ENCODE results near the gene RIPPLY3. TPM values are rescaled to one million over a fixed set of nuclear protein-coding genes. Genes with fewer than 3 reads are reported as not detected.
"Not testable (repeated sequence)": the region's sequence is repeated elsewhere in the genome, so short reads cannot be mapped to it uniquely, and the experiment has no call there.

RIPPLY3 gene
- total RNA-seq, 1 experiment from 2014 or later: not detected

DNA sequence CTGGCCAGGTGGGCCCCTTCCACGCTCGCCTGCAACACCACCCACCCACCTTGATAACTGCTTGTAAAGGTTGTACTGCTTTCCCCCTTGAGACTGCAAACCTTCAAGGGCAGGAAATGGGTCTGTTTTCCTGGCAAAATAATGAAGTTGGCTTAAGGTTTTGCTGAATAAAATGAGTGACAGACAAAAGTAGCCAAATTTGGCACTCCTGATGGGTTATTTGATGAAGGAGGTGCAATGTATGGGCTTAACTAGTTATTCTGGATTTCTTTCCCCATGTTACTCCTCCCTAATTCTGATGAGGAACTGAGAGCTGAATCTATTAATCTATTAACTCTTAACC, 25.5 kb upstream of the RIPPLY3 start:
- DNase-seq (ENCODE audit: low read depth): no peak

DNA sequence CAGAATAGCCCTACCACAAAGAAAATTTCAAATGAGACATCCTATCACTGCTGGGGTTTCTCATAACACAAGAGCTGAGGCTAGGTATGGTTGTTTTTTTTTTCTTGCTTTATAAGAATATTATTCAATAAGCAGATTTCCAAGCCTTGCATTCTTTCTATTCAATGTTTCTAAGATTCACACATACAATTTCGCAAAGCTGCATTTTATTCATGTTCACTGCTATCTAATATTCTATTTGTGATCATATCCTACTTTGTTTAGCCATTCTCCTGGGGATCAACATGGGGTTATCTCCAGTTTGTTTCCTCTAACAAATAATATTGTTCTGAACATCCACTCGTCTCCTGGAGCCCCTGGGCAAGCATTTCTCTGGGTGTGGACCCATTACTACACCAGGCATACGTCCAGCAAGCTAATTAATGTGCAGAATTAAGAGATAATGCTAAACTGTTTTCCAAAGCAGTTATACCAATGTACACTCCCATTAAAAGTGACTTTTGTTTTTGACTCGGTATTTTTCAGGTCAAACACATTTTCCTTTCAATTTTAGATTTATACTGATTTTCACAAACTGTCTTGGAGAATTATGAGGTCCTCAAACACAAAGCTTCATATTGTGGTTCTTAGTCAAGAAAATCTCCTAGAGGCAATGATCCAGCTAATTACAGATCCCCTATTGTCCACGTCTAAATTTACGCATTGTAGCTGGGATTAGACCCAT, 24.4 kb upstream of the RIPPLY3 start:
- no peak for DNase-seq (ENCODE audit: low read depth)

DNA sequence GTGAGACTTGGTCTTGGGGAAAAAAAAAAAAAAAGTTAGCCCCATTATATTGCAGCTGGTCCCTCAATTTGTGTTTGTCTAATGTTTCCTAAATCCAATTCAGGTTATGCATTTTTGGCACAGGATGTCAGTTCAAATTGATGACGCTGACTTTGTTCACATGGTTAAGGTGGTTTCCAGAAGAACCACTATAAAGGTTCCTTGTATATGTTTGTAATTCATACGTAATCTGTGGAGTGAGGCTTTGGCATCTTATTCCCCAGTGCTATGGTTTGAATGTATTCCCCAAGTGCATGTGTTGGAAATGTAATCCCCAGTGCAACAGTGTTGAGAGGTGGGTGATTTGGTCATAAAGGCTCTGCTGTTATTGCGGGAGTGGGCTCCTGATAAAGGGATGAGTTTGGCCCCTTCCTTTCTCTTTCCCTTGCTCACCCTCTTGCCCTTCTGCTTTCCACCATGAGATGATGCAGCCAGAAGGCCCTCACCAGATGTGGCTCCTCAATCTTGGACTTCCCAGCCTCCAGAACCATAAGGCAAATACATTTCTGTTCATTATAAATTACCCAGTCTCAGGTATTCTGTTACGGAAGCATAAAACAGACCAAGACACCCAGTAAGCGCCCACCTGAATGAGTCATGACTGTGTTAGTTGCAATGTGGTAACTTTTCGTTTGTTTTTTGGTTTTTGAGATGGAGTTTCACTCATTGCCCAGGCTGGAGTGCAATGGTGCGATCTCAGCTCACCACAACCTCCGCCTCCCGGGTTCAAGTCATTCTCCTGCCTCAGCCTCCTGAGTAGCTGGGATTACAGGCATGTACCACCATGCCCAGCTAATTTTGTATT, 20.5 kb upstream of the RIPPLY3 start:
- DNase-seq (ENCODE audit: low read depth): no peak

DNA sequence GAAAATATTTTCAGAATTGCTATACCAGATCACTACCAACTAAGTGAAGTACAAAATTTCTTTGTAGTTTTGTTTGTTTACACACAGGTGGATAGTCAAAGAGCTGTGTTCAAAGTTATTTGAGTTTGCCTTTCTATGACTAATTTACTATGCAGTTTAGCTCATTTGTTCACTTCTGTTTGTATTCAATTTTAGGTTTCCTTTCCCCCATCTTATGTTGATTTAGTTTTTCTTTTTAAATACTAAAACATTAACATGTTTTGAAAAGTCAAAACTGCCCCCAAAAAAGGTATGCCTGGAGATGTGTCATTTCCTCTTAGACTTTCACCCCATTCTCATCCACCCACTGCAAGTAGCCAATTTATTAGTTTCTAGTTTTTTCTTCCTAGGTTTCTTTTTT, 18.7 kb upstream of the RIPPLY3 start:
- DNase-seq (ENCODE audit: low read depth): no peak

DNA sequence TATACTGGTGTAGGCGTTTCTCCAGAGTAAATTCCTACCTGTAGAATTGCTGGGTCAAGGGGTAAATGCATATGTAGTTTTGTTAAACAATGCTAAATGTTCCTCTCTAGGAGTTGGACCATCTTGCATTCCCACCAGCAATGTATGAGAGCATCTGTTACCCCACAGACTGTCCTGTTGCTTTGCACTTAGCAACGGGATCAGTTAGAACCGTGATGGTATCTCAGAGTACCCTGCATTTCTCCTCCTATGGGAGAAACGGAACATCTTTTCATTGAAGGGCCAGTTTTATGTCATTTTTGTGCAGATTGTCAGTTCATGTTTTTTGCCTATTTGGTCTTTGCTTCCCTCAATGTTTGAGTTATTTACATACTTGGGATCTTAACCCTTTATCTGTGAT, 18.0 kb upstream of the RIPPLY3 start:
- no peak for DNase-seq (ENCODE audit: low read depth)

DNA sequence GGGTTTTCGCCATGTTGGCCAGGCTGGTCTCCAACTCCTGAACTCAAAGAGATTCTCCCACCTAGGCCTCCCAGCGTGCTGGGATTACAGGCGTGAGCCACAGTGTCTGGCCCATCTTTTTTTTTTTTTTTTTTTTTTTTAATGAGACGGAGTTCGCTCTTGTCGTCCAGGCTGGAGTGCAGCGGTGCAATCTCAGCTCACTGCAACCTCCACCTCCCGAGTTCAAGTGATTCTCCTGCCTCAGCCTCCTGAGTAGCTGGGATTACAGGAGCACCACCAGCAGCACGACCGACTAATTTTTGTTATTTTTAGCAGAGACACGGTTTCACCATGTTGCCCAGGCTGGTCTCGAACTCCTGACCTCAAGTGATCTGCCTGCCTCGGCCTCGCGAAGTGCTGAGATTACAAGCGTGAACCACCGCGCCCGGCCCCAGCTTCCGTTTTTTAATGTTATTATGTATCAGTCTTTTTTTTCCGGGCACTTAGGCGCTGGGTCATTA, 17.3 kb upstream of the RIPPLY3 start:
- DNase-seq (ENCODE audit: low read depth): not testable (repeated sequence)

DNA sequence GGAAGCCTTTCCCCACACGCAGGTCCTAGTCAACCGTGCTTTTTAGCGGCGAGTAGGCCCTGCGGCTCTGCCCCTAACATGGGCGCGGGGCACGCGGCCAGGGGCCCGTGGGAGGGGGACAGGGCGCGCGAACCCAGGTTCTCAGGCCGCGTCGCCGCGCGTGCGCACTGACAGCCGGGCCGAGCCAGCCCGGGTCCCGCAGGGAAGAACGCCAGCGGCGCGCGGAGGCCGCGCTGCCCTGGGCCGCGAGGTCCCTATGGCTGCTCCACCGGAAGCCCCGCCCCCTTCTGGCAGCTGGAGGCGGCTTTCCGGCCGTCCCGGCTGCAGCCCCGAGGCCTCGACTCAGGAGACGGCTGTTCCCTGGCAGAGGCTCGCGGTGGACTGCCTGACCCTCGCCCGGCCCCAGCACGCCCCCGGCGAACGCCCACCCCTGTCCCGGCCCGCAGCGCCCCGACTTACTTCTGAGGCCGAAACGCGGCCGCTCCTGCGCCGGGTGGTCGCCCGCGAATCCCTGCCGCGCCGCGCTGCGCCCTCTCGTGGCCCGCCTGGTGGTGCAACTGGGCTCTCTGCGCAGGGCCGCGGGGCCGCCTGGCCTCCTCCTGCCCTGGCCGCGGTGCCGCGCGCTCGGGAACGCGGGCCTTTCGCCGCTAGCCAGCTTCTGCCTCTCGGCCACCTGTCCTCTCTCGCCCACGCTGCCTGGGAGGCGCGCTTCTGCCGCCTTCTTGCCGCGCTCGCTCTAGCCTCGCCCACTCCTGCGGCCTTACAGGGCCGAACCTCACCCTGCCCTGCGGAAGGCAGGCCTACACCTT, 16.6 kb upstream of the RIPPLY3 start:
- peak; percentile 85 for DNase-seq (ENCODE audit: low read depth)

DNA sequence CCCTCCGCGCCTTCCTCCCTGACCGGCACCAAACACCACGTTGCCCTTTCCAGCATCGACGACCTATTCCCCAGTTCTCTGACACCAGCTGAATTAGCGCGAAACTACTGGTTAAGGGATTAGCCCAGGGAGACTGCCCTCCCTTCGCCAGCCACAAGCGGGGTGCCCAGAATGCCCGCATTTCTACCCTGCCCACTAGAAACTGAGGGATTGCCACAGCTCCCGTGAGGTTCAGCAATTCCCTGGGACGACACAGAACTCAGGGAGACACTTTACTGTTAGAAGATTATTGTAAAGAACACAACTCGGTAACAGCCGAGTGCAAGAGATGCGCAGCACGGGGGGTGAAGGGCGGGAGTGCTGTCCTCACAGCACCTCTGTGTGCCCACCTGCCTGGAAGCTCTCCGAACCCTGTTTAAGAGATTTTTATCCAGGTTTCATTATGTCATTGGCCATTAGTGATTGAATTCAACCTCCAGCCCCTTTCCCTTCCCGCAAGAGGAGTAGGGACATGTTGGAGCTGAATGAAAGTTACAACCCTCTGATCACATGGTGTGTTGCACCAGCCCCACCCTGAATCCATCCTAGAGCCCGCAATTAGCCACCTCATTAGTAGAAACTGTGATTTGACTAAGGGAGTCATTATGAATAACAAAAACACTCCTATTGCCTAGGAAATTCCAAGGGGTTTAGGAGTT, 15.8 kb upstream of the RIPPLY3 start:
- DNase-seq (ENCODE audit: low read depth): no peak

DNA sequence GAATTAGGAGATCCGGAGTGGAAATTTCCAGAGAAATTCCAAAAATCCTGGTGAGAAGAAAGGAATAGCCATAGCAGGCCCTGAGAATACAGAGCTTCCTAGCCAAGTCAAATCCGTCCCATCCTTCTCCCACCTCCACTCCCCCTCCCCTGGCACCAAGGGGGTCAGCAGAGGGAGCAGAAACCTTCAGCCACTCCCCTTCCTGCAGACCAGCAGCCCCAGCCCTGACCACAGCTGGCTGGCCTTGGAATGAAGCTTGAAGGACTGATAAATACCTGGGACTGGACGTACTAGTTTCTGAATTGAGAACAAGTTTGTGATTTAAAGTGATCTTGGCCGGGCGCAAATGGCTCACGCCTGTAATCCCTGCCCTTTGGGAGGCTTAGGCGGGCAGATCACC, 13.8 kb upstream of the RIPPLY3 start:
- DNase-seq (ENCODE audit: low read depth): no peak

DNA sequence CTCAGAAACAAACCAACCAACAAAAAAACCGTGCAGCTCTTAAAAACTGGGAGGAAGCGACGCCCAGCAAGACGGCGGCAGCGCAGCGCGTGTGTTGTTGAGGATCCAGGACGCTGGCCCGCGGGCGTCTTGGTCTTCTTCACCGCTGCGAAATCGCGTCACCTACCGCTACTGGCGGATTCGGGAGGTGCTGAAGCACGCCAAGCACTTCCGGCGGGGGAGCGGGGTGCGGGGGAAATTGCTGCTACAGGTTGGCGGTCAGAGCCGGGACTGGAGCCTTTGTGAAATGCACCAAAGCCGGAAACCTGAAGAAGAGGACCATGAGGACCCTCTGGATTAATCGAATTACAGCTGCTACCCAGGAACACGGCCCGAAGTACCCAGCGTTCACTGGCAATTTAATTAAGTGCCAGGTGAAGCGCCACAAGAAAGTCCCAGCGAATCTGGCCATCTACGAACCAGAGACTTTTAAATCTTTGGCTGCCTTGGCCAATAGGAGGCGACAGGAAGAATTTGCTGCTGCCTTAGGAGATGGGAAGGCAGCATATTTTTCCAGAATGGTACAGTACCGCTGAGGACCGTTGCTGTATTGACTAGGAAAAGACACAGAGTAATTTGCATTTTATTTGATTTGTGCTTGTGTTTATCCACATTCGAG, 11.9 kb upstream of the RIPPLY3 start:
- DNase-seq (ENCODE audit: low read depth): no peak

DNA sequence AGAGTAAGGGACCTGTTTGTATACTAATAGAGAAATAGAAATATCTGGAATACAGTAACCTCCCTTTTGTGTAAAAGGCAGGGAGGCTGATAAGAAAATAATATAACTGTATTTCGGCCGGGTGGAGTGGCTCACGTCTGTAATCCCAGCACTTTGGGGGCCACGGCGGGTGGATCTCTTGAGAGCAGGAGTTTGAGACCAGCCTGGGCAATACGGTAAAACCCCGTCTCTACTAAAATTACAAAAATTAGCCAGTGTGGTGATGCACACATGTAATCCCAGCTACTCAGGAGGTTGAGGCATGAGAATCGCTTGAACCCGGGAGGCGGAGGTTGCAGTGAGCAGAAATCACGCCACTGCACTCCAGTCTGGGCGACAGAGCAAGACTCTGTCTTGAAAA, 11.2 kb upstream of the RIPPLY3 start:
- not testable (repeated sequence) for DNase-seq (ENCODE audit: low read depth)

DNA sequence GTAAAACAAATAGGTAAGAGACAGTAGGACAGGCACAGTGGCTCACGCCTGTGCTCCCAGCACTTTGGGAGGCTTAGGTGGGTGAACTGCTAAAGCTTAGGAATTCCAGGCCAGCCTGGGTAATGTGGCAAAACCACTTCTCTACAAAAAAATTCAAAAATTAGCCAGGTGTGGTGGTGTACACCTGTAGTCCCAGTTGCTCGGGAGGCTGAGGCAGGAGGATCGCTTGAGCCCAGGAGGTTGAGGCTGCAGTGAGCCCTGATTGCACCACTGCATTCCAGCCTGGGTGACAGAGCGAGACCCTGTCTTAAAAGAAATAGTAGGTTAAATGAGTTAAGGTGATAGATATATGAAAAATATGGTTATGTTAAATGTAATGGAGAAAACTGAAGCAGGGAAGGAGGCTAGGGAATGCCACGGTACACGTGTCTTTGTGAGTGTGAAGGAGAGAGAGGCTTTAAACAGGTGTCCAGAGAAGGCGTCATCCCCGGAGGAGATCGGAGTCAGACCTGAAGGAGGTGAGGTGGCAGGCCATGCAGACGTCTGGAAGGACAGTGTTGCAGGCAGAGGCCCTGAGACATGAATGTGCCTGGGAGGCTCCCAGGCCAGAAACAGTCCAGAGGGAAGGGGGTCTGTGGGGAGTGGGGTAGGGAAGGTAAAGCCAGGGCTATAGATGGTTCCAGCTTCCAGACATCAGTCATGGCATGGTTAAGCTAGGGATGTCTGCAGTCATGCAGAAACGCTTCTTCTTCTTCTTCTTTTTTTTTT, 7.2 kb upstream of the RIPPLY3 start:
- DNase-seq (ENCODE audit: low read depth): no peak

DNA sequence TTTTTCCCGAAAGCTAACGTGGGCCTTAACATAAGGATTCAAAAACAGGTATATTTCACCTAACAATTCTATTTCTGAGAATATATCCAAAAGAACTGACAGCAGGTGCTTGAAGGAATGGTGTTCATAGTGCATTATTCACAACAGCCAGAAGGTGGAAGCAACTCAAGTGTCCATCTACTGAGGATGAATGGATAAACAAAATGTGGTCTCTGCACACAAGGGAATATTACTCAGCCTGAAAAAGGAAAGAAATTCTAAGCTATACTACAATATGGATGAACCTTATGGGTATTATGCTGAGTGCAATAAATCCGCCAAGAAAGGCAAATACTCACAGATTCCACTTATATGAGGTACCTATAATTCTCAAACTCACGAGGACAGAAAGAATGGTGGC, 6.1 kb upstream of the RIPPLY3 start:
- DNase-seq (ENCODE audit: low read depth): no peak

DNA sequence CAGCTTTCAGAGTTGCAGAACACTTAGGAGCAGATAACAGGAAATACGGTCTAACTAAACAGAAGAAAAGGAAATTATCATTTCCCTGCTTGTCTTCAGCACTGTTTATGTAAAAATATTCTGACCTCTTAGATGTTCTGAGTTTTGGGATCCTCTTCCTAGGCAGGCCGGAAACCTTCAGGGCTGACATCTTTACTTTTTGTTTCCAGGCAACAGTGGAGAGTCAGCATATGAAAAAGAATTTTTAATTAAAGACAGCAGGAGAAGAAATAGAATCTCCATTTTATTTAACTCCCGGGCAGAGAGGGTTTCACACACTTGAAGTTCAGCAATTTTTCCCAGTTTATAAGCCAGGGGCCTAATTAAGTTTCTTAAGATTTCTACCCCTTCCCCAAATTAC, 5.1 kb upstream of the RIPPLY3 start:
- DNase-seq (ENCODE audit: low read depth): peak; percentile 6

DNA sequence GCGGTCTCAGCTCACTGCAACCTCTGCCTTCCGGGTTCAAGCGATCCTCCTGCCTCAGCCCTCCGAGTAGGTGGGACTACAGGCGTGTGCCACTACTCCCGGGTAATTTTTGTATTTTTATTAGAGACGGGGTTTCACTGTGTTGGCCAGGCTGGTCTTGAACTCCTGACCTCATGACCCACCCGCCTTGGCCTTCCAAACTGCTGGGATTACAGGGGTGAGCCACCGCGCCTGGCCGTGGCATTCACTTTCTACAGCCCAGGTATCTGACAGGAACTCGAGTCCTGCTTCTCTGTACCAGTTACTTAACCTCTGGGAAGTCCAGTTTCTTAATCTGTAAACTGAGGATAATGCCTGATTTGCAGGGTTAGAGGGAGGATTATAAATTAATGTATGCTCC, 3.7 kb upstream of the RIPPLY3 start:
- not testable (repeated sequence) for DNase-seq (ENCODE audit: low read depth)

DNA sequence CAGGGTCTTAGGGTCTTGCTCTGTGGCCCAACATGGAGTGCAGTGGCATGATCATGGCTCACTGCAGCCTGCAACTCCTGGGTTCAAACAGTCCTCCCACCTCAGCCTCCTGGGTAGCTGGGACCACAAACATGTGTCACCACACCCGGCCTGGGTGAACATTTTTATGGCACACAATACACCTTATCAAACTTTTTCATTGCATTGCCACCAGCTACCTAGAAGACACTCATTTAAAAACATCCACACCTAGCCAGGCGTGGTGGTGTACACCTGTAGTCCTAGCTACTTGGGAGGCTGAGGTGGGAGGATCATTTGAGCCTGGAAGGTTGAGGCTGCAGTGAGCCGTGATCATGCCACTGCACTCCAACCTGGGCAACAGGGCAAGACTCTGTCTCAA, 2.6 kb upstream of the RIPPLY3 start:
- not testable (repeated sequence) for DNase-seq (ENCODE audit: low read depth)

DNA sequence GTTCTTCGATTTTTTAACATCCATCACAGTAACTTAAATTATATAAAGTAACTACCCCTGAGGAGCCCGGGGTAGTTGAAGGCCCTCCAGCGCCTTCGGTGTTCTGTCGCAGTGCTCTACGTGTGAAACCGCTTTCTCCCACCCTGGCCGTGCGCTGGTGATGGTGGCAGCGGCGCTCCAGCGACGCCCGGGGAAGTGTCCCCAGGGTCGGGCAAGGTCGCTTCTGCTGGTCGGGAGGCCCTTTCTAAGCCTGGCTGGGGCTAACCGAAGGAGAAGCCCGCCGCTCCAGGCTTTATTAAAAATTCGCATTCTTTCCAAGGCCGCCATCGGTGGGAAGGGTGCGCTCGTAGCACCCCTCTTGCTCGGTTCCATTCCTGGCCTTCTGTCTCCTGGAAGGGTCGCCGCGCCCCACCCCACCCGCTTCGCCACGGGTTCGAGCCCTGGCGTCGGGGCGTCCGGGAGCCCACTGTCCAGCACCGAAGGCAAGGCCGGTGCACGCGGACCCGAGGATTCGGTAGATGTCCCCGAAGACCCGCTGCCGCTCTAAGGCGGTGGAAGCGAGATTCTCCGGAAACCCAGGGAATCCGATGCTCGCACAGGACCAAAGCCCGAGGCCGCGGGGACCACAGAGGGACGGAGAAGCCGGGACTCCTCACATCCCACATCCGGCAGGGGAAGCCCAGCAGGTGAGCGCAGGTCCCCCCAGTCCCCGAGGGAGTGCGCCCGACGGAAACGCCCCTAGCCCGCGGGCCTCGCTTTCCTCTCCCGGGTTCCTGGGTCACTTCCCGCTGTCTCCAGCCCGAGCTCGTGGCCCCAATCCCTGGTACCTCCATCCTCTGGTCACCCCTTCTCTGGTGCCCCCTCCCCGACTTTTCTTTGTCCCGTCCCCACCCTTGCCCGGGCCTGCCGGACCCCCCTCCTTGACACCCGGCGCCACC, 685 bp upstream of the RIPPLY3 start:
- DNase-seq (ENCODE audit: low read depth): no peak

DNA sequence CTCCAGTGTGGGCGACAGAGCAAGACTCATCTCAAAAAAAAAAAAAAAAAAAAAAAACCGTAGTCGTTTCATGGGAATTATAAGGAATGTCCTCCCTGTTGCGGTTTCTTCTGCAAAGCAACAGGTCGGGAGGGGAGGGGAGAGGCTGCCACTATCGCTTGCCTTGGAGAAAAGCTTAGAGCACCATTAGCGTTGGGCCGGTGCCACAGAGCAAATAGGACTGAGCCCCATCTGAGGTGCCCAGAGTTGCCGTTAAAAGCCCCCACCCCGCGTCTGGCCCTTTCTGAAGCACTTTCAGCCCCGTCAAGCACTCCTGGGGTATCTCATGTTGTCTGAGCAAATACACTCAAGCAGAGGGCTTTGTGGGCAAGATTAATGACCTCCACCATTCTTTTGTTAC, 2.2 kb downstream of the RIPPLY3 start:
- no peak for DNase-seq (ENCODE audit: low read depth)

DNA sequence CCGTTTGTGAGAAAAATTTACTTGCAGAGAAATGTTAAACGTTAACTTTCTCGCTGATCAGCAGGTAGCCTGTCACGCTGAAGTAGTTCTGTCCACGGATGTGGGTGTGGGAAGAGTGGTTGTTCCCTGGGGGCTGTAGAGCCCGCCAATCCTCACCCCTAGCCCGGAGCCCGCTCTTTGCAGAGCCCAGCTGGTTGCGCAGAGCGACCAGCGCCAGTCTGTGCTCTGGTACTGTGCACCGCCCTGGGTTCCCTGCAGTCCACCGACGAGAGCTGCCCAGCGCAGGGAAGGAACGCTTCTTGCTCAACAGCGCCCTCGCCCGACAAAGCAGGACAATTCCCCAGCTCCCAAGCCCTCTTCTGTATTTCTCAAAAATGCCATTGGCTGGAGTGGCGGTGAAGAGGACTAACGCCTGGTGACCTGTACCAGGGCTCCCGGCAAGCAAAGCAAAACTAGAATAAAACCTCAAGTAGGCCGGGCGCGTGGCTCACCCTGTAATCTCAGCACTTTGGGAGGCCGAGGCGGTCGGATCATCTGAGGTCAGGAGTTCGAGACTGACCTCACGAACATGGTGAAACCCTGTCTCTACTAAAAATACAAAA, 3.3 kb downstream of the RIPPLY3 start:
- peak; percentile 73 for DNase-seq (ENCODE audit: low read depth)
